SU-DHL-6 (cell line): ENCODE results near the gene EML4.

Source experiments
- H2AFZ ChIP-seq: fragments of 200-600 bp; sonication (generic); 2 replicates; pipeline ENCODE4 v1.6.1; 2014; ENCODE audit warnings: low read depth, mild to moderate bottlenecking, moderate library complexity, mixed read lengths, antibody characterized with exemption, low read length; ENCODE audit not compliant: severe bottlenecking
- H3F3A ChIP-seq: fragments of 200-600 bp; shearing (Covaris generic); 2 replicates; pipeline ENCODE4 v1.6.0; 2016; ENCODE audit warnings: antibody characterized with exemption, mild to moderate bottlenecking; ENCODE audit not compliant: insufficient read depth
- H3K27ac ChIP-seq: fragments of 200-600 bp; sonication (generic); 2 replicates; pipeline ENCODE4 v1.5.1; 2016; ENCODE audit warnings: low read depth, mild to moderate bottlenecking, low read length, moderate library complexity, mixed read lengths
- H3K27me3 ChIP-seq: fragments of 200-600 bp; sonication (generic), shearing (Covaris generic); 2 replicates; pipeline ENCODE4 v1.6.0; 2014; ENCODE audit warnings: mild to moderate bottlenecking, low read length
- H3K36me3 ChIP-seq: fragments of 200-600 bp; sonication (generic); 2 replicates; pipeline ENCODE4 v1.6.1; 2014; ENCODE audit warnings: mild to moderate bottlenecking, low read length, mixed read lengths
- H3K4me2 ChIP-seq: fragments of 300-600, 200-600 bp; shearing (Covaris generic), sonication (generic); 2 replicates; pipeline ENCODE4 v1.6.0; 2014; ENCODE audit warnings: low read length, low read depth, mild to moderate bottlenecking; ENCODE audit not compliant: poor library complexity, severe bottlenecking
- H3K4me3 ChIP-seq: fragments of 200-600 bp; sonication (generic); 2 replicates; pipeline ENCODE4 v1.5.1; 2014; ENCODE audit warnings: antibody characterized with exemption, low read length, mild to moderate bottlenecking, mixed read lengths; ENCODE audit not compliant: insufficient read depth, poor library complexity, severe bottlenecking
- H3K79me2 ChIP-seq: fragments of 200-600 bp; sonication (generic); 2 replicates; pipeline ENCODE4 v1.6.1; 2014; ENCODE audit warnings: mild to moderate bottlenecking, low read length, moderate library complexity; ENCODE audit not compliant: insufficient read depth
- H3K9ac ChIP-seq: fragments of 200-600 bp; sonication (generic); 2 replicates; pipeline ENCODE4 v1.7.0; 2014; ENCODE audit warnings: mild to moderate bottlenecking, low read length
- H3K9me2 ChIP-seq: fragments of 200-600 bp; sonication (generic); replicated peaks from 2 replicates; pipeline ENCODE4 v1.6.1; 2014; ENCODE audit warnings: low read length; ENCODE audit not compliant: insufficient read depth
- H3K9me3 ChIP-seq: fragments of 200-600 bp; sonication (generic); 2 replicates; pipeline ENCODE4 v1.6.1; 2014; ENCODE audit warnings: low read length, mixed read lengths; ENCODE audit not compliant: insufficient read depth
- H4K20me1 ChIP-seq: fragments of 200-600 bp; sonication (generic); 2 replicates; pipeline ENCODE4 v1.6.1; 2014; ENCODE audit warnings: low read depth, mild to moderate bottlenecking, antibody characterized with exemption, low read length, moderate library complexity, mixed read lengths
- EZH2phosphoT487 ChIP-seq: fragments of 200-600 bp; sonication (generic), shearing (Covaris generic); conservative IDR thresholded peaks from 2 replicates; pipeline ENCODE4 v1.6.1; 2018; ENCODE audit warnings: mild to moderate bottlenecking, antibody characterized with exemption, low read length, moderate library complexity, mixed read lengths
- TF ChIP-seq, protein P1 (sequence below): fragments of 200-600 bp; sonication (generic); IDR thresholded peaks from one replicate; pipeline ENCODE4 v1.5.1; 2017; ENCODE audit warnings: antibody characterized with exemption, mild to moderate bottlenecking, low read length, moderate library complexity; ENCODE audit not compliant: insufficient read depth, poor library complexity, severe bottlenecking

The EML4 gene

DNA sequence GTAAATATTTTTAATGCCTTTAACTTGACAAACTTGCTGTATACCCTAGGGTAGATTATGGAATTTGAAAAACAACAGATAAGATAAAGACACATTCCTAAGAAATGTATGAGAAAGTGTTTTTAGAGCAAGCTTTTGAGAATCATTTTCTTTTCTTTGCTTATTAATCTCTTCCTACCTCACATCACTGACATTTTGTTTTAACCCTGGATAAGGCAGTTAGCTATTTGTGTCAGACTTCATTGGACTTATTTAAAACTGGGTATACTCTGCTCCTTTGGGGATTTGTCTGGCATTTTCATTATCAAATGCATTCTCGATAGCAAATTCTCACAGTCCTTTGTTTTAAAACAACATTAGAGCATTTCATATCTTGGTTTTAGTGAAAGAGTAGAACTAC, 17.2 kb downstream of the EML4 start:
- no peak overlapping the region for H3K4me2 ChIP-seq
- no peak overlapping the region for H3K27ac ChIP-seq
- peaks cover 3% of the 10 kb centered on the region; the same call in 1 of the 2 replicates for H4K20me1 ChIP-seq
- no peaks in the 10 kb centered on the region for H3K9me2 ChIP-seq
- no peak overlapping the region for H2AFZ ChIP-seq
- H3K9ac ChIP-seq = no peak overlapping the region
- H3K9me3 ChIP-seq = no peaks in the 10 kb centered on the region
- no peaks in the 10 kb centered on the region for H3K36me3 ChIP-seq
- H3K27me3 ChIP-seq = no peaks in the 10 kb centered on the region
- peaks cover 91% of the 10 kb centered on the region for H3K79me2 ChIP-seq
- H3K4me3 ChIP-seq = no peak overlapping the region
- no peaks in the 10 kb centered on the region for H3F3A ChIP-seq
- TF ChIP-seq, protein P1, sequence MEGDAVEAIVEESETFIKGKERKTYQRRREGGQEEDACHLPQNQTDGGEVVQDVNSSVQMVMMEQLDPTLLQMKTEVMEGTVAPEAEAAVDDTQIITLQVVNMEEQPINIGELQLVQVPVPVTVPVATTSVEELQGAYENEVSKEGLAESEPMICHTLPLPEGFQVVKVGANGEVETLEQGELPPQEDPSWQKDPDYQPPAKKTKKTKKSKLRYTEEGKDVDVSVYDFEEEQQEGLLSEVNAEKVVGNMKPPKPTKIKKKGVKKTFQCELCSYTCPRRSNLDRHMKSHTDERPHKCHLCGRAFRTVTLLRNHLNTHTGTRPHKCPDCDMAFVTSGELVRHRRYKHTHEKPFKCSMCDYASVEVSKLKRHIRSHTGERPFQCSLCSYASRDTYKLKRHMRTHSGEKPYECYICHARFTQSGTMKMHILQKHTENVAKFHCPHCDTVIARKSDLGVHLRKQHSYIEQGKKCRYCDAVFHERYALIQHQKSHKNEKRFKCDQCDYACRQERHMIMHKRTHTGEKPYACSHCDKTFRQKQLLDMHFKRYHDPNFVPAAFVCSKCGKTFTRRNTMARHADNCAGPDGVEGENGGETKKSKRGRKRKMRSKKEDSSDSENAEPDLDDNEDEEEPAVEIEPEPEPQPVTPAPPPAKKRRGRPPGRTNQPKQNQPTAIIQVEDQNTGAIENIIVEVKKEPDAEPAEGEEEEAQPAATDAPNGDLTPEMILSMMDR = no peak
- TF ChIP-seq EZH2phosphoT487 = no peak

- no peaks in the 10 kb centered on the region for H3K27me3 ChIP-seq
- no peaks in the 10 kb centered on the region for H3K36me3 ChIP-seq
- H3K9me3 ChIP-seq = no peaks in the 10 kb centered on the region
- H3K4me2 ChIP-seq = no peak overlapping the region
- no peak overlapping the region for H2AFZ ChIP-seq
- no peak overlapping the region for H3K27ac ChIP-seq
- H3K4me3 ChIP-seq = no peak overlapping the region
- H3K9me2 ChIP-seq = no peaks in the 10 kb centered on the region
- peaks cover 87% of the 10 kb centered on the region for H3K79me2 ChIP-seq
- no peak overlapping the region for H3K9ac ChIP-seq
- no peaks in the 10 kb centered on the region for H3F3A ChIP-seq
- TF ChIP-seq EZH2phosphoT487 = no peak
- TF ChIP-seq, protein P1 = no peak
- H4K20me1 ChIP-seq = peaks cover 3% of the 10 kb centered on the region; the same call in 1 of the 2 replicates
Observed at GRCh38 chr2:42186945-42187632, 17.9 kb downstream of the EML4 start.

DNA sequence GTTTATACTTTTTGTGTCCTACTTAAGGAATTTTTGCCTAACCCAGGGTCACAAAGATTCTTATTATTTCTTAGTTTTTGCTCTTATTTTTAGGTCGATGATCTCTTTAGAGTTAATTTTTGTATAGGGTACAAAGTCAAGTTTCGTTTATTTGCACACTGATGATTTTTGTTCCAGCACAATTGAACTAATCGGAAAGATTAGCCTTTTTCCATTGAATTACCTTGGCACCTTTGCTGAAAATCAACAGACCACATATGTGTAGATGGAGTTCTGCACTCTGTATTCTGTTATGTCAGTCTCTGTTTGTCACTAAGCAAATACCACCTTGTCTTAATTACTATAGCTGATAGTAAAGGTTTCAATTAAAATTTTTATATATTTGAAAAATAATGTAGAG, 18.7 kb downstream of the EML4 start:
- Histone ChIP-seq H3K9ac (no peak overlapping the region), H3K9me2 (no peaks in the 10 kb centered on the region), H2AFZ (no peak overlapping the region), H4K20me1 (peaks cover 3% of the 10 kb centered on the region; the same call in 1 of the 2 replicates), H3F3A (no peaks in the 10 kb centered on the region), H3K4me2 (no peak overlapping the region), H3K9me3 (no peaks in the 10 kb centered on the region), H3K79me2 (peaks cover 85% of the 10 kb centered on the region), H3K36me3 (no peaks in the 10 kb centered on the region), H3K27me3 (no peaks in the 10 kb centered on the region), H3K27ac (no peak overlapping the region), H3K4me3 (no peak overlapping the region)
- TF ChIP-seq EZH2phosphoT487 = no peak
- TF ChIP-seq, protein P1 = no peak
